Endothelial cell of umbilical vein (primary cell): ENCODE measurements around the gene ABCC5. TPM values are rescaled to one million over a fixed set of nuclear protein-coding genes. Genes with fewer than 3 reads are reported as not detected.

ENCODE experiments used
- BruUV-seq: library from RNA; stranded (reverse); fragments of 400-500 nt; replicated peaks from 2 replicates; lab custom pipeline; 2021; lab: Mats Ljungman, UMichigan
- CTCF ChIA-PET: fragments of 300-600, 350-600 bp; sonication (Branson Sonifier 250); formaldehyde crosslinking; loops from one replicate; lab custom pipeline; 2021; ENCODE audit warnings: antibody characterized with exemption, inconsistent platforms; lab: Charles Lee
- POLR2A ChIA-PET: fragments of 300-600, 350-600 bp; sonication (Branson Sonifier 250); formaldehyde crosslinking; loops from one replicate; lab custom pipeline; 2021; ENCODE audit warnings: antibody characterized with exemption, inconsistent platforms; lab: Charles Lee
- DNase-seq: peaks from one replicate; pipeline ENCODE4 v3.0.0-alpha.2; 2011; ENCODE audit warnings: low read depth, low spot score
- FAIRE-seq: peaks from 2 replicates; lab custom pipeline; 2011; peaks lifted over from hg19 to GRCh38; lab: Jason Lieb, UNC
- H2AFZ ChIP-seq: 2 replicates; pipeline ENCODE4 v1.6.0; 2012; ENCODE audit warnings: low read depth, low read length, control low read depth, inconsistent platforms
- H3K27ac ChIP-seq: 2 replicates; pipeline ENCODE4 v1.5.1; 2011; ENCODE audit warnings: low read depth, mild to moderate bottlenecking, control low read depth, low read length, moderate library complexity; ENCODE audit not compliant: insufficient read depth
- H3K27me3 ChIP-seq, 2 experiments: 2 replicates each; pipeline versions ENCODE4 v1.6.0 to v1.6.1; 2011; ENCODE audit warnings: low read length in 2 of 2, mixed read lengths in 1 of 2; ENCODE audit not compliant: control insufficient read depth in 2 of 2, insufficient read depth in 2 of 2
- H3K36me3 ChIP-seq, 2 experiments: 2 replicates in 1 of 2; 3 replicates in 1 of 2; pipeline ENCODE4 v1.5.1; 2011; ENCODE audit warnings: low read length in 2 of 2, mild to moderate bottlenecking in 1 of 2, moderate library complexity in 1 of 2; ENCODE audit not compliant: control insufficient read depth in 2 of 2, insufficient read depth in 2 of 2; ENCODE audit errors: extremely low read depth in 1 of 2
- H3K4me1 ChIP-seq: 3 replicates; pipeline ENCODE4 v1.5.1; 2011; ENCODE audit warnings: mild to moderate bottlenecking, low read length; ENCODE audit not compliant: control insufficient read depth, insufficient read depth; ENCODE audit errors: extremely low read depth
- H3K4me2 ChIP-seq: 2 replicates; pipeline ENCODE4 v1.6.1; 2011; ENCODE audit warnings: low read length, control low read depth, mixed read lengths; ENCODE audit not compliant: insufficient read depth
- H3K4me3 ChIP-seq, 3 experiments: fragments of 200-600 bp in 1 of 3; sonication (generic), shearing (Covaris generic) in 1 of 3; replicated peaks in 1 of 3; 2 replicates each; pipeline ENCODE4 v1.5.1; 2011 to 2016; ENCODE audit warnings: control low read depth in 3 of 3, low read length in 3 of 3, mild to moderate bottlenecking in 2 of 3, inconsistent platforms in 1 of 3, low read depth in 1 of 3, moderate library complexity in 1 of 3; ENCODE audit not compliant: insufficient read depth in 1 of 3
- H3K79me2 ChIP-seq: 2 replicates; pipeline ENCODE4 v1.6.0; 2012; ENCODE audit warnings: low read length, inconsistent platforms; ENCODE audit not compliant: control insufficient read depth, insufficient read depth
- H3K9ac ChIP-seq: replicated peaks from 2 replicates; pipeline ENCODE3; 2011; ENCODE audit warnings: low read length, control low read depth; ENCODE audit not compliant: insufficient read depth; ENCODE audit errors: extremely low read depth
- H3K9me1 ChIP-seq: replicated peaks from 3 replicates; pipeline ENCODE4 v1.6.0; 2011; ENCODE audit warnings: mild to moderate bottlenecking, low read length; ENCODE audit not compliant: control insufficient read depth, insufficient read depth; ENCODE audit errors: extremely low read depth
- H3K9me3 ChIP-seq: replicated peaks from 2 replicates; pipeline ENCODE4 v1.5.1; 2012; ENCODE audit warnings: low read length, inconsistent platforms; ENCODE audit not compliant: control insufficient read depth, insufficient read depth
- H4K20me1 ChIP-seq: replicated peaks from 2 replicates; pipeline ENCODE3; 2011; ENCODE audit warnings: mild to moderate bottlenecking, low read length; ENCODE audit not compliant: control insufficient read depth, insufficient read depth; ENCODE audit errors: extremely low read depth
- EZH2 ChIP-seq: IDR thresholded peaks from 2 replicates; pipeline ENCODE4 v1.6.1; 2012; ENCODE audit warnings: borderline replicate concordance, low read depth, mild to moderate bottlenecking, moderate library complexity, low read length, inconsistent platforms; ENCODE audit not compliant: severe bottlenecking
- FOS ChIP-seq: IDR thresholded peaks from 2 replicates; pipeline ENCODE4 v1.6.1; 2011; ENCODE audit warnings: mild to moderate bottlenecking, low read length, moderate library complexity, borderline replicate concordance; ENCODE audit not compliant: insufficient read depth
- GATA2 ChIP-seq: IDR thresholded peaks from 2 replicates; pipeline ENCODE4 v1.7.0; 2011; ENCODE audit warnings: low read depth, mild to moderate bottlenecking, moderate library complexity, mixed read lengths, low read length; ENCODE audit not compliant: insufficient read length, insufficient read depth
- JUN ChIP-seq: IDR thresholded peaks from 2 replicates; pipeline ENCODE4 v1.6.1; 2011; ENCODE audit warnings: borderline replicate concordance, low read depth; ENCODE audit not compliant: insufficient read length, insufficient read depth
- MAX ChIP-seq: IDR thresholded peaks from 2 replicates; pipeline ENCODE4 v1.6.1; 2011; ENCODE audit not compliant: insufficient read depth, insufficient read length
- MYC ChIP-seq: IDR thresholded peaks from one replicate; pipeline ENCODE4 v1.6.1; 2011; ENCODE audit warnings: mild to moderate bottlenecking, low read depth, low read length
- POLR2A ChIP-seq: IDR thresholded peaks from 2 replicates; pipeline ENCODE4 v1.6.1; 2012; ENCODE audit warnings: low read depth, mild to moderate bottlenecking, control low read depth, low read length
- POLR2AphosphoS5 ChIP-seq: IDR thresholded peaks from 2 replicates; pipeline ENCODE4 v1.6.1; 2012; ENCODE audit warnings: low read depth, mild to moderate bottlenecking, control low read depth, low read length, moderate library complexity; ENCODE audit not compliant: insufficient read depth
- dilution Hi-C: fragments of 300-500 bp; cut with MboI; formaldehyde crosslinking; loops from one replicate; pipeline ENCODE4 v1.15.0; 2019; ENCODE audit warnings: low sequenced_read_pairs; ENCODE audit not compliant: extremely low pct_ligation_motif_present
- intact Hi-C: fragments of 100-400 bp; cut with micrococcal nuclease; formaldehyde crosslinking; loops from one replicate; pipeline ENCODE4 v1.10.0; 2022
- polyA plus RNA-seq, 4 experiments: library from polyadenylated mRNA; depleted of rRNA in 3 of 4; stranded (reverse) in 3 of 4; unstranded in 1 of 4; fragments of >200 nt; gene quantifications; 2 replicates each; pipeline versions ENCODE4 v1.2.1 to v1.2.3, GENCODE V29; 2011 to 2012; ENCODE audit warnings: missing spikeins in 1 of 4
- total RNA-seq: library from RNA; stranded (reverse); gene quantifications from 2 replicates; pipeline ENCODE4 v1.2.3, GENCODE V29; 2021
- TF ChIP-seq, protein P1 (sequence below), 2 donors: IDR thresholded peaks; 1 replicate in 1 of 2; 2 replicates in 1 of 2; pipeline ENCODE4 v1.5.1; 2011; ENCODE audit warnings: low read length in 2 of 2, mild to moderate bottlenecking in 2 of 2, moderate library complexity in 2 of 2, control low read depth in 1 of 2, inconsistent platforms in 1 of 2, low read depth in 1 of 2; ENCODE audit not compliant: insufficient read depth in 1 of 2; ENCODE audit errors: extremely low read depth in 1 of 2

Gene ABCC5
- total and polyA plus RNA-seq, 2 donors (not counting 3 experiments of a cell fraction or from before 2014, with no cell fraction given): 22.5 to 24.6 TPM

- dilution Hi-C loops: no loop called here
- Histone ChIP-seq H3K27me3 (no peaks in the 10 kb centered on the region), H4K20me1 (no peaks in the 10 kb centered on the region), H3K4me1 (no peaks in the 10 kb centered on the region), H3K9me1 (no peaks in the 10 kb centered on the region), H3K4me3 (no peak overlapping the region), H3K79me2 (no peaks in the 10 kb centered on the region), H3K9ac (no peak overlapping the region), H3K36me3 (no peaks in the 10 kb centered on the region), H3K4me2 (no peak overlapping the region), H3K27ac (no peak overlapping the region), H2AFZ (no peak overlapping the region), H3K9me3 (no peaks in the 10 kb centered on the region)
- FAIRE-seq (no peak), DNase-seq (no peak)
- CTCF ChIA-PET: interaction anchor here (1.1 to 2.2 kb wide), 2 partner anchors 9 to 18 kb away, joined by 4 to 5 read pairs; no protein-coding TSS in a partner anchor
- BruUV-seq: no TSS peak
- TF ChIP-seq EZH2: no peak
- no peak for TF ChIP-seq GATA2
- no peak for TF ChIP-seq POLR2A
- no peak for TF ChIP-seq POLR2AphosphoS5
- no peak for TF ChIP-seq MAX
- no peak for TF ChIP-seq FOS
- TF ChIP-seq JUN: no peak
- no peak for TF ChIP-seq MYC
- TF ChIP-seq, protein P1, sequence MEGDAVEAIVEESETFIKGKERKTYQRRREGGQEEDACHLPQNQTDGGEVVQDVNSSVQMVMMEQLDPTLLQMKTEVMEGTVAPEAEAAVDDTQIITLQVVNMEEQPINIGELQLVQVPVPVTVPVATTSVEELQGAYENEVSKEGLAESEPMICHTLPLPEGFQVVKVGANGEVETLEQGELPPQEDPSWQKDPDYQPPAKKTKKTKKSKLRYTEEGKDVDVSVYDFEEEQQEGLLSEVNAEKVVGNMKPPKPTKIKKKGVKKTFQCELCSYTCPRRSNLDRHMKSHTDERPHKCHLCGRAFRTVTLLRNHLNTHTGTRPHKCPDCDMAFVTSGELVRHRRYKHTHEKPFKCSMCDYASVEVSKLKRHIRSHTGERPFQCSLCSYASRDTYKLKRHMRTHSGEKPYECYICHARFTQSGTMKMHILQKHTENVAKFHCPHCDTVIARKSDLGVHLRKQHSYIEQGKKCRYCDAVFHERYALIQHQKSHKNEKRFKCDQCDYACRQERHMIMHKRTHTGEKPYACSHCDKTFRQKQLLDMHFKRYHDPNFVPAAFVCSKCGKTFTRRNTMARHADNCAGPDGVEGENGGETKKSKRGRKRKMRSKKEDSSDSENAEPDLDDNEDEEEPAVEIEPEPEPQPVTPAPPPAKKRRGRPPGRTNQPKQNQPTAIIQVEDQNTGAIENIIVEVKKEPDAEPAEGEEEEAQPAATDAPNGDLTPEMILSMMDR (IDR thresholded peaks at IDR 0.05; ENCODE audit: extremely low read depth in 1 of 2, insufficient read depth in 1 of 2, low read depth in 1 of 2, low read length in 2 of 2): no peak
- POLR2A ChIA-PET: no interaction called here
- intact Hi-C loops: no loop called here
Observed at GRCh38 chr3:183912895-183913579, 104.6 kb downstream of the ABCC5 start.
